ENCODE measurements around the gene PLAGL2.

The PLAGL2 gene

GRCh38 chr20:32230707-32231106, 23.2 kb upstream of the PLAGL2 start:
- DNase-seq = no peak

DNA sequence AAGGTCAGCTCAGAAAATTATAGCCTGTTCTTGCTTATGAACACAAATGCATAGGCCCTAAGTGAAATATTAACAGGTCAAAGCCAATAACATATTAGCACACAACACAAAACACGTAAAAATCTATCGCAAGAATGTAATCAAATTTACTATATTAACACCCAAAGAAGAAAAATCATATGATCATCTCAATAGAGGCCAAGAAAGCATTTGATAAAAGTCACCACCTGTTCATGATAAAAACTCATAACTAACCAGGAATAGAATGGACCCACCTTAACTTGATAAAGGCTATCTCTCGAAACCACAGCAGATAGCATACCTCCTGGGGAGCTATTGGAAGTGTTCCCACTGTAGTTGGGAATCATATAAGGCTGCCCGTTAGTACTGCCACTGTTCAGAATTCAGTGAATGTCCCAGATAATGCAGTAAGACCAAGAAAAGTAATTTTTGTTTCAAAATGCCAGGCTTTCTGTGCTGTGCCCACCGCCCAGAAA, 21.8 kb upstream of the PLAGL2 start:
- DNase-seq = no peak

DNA sequence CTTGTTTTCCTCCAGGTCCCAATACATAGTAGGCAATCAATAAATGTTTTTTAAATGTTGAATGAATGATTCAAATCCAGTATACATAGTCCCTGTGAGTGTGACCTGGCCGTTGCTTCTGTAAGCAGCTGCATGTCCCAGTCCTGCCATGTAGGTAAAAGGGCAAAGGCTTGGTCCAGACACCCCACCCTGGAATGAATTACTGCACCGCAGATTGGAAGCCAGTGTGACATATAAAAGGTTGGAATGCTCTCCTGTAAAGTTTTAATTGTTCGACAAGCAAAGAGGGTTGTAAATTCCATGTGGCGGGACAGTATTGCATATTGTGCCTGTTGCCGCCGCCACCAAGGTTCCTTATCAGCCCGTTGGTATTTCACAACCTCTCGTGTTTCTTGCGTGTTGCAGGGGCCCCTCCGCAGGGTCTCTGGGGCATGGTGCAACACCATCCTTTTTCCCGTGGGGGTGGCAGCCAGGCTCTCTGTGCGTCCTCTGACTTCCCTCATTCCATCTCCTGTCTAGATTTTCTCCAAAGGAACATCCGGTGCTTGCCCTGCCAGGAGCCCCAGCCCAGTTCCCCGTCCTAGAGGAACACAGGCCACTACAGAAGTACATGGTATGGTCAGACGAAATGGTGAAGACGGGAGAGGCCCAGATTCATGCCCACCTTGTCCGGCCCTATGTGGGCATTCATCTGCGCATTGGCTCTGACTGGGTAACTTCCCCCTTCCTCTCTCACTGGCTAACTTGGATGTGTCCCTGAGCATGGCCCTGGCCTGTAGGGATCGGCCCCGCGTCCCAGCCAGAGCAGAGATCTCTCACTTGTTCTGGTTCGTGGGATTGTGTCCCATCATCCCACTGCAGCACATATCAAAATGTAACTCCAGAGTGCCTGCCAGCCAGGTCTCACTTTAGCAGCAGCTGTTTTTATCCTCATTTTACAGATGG, 20.5 kb upstream of the PLAGL2 start:
- DNase-seq = no peak

DNA sequence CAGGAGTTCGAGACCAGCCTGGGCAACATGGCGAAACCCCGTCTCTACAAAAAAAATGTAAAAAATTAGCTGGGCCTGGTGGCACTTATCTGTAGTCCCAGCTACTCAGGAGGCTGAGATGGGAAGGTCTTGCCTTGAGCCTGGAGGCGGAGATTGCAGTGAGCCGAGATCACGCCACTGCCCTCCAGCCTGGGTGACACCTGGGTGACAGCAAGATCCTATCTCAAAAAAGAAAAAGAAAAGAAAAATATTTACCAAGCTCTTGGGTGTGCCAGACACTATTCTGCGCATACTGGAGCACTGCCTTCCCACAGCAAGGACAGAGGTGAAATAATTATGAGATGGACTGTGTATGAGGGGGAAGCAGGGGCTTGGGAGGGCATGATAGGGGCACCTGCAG, 19.8 kb upstream of the PLAGL2 start:
- no peak for DNase-seq

DNA sequence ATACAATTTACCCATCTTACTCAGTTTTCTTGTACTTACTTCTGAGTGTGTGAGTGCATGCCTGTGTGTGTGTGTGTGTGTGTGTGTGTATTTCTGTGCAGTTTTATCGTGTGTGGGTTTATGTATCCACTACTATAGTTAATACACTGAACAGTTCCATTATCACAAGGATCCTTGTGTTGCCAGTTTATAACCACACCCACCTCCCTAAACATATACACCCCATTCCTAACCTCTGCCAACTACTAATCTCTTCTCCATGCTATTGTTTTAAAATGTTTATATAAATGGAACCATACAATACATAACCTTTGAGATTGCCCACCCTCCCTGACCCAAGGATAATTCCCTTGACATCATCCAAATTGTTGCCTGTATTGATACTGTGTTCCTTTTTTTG, 18.8 kb upstream of the PLAGL2 start:
- DNase-seq = no peak

GRCh38 chr20:32224463-32224862, 16.9 kb upstream of the PLAGL2 start:
- no peak for DNase-seq

DNA sequence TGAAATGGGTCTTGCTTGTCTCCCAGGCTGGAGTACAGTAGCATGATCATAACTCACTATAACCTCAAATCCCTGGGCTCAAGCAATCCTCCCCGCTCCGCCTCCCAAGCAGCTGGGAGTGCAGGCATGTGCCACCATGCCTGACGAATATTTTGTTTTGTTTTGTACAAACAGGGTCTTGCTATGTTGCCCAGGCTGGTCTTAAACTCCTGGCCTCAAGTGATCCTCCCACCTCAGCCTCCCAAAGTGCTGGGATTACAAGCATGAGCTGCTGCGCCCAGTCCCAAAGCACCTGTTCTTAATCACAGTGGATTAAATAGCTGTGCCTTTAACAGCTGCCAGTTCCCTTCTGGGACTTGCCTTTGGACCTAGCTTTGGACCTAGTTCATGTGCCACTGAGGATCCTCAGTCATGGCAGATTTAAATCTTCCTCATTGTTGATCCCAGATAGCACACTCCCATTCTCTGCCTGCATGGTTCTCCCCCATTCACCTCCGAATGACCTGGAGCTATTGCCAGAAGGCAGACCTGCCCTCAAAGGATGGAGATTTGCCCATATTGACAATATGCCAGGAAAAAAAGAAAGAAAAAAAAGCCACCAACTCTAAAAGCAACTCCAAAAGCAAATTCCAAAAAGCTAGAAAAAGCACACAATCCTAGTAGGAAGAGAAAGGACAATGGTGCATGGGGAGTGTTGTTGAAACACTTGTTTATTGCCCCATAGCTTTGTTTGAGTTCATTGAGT, 10.8 kb upstream of the PLAGL2 start:
- DNase-seq = no peak

DNA sequence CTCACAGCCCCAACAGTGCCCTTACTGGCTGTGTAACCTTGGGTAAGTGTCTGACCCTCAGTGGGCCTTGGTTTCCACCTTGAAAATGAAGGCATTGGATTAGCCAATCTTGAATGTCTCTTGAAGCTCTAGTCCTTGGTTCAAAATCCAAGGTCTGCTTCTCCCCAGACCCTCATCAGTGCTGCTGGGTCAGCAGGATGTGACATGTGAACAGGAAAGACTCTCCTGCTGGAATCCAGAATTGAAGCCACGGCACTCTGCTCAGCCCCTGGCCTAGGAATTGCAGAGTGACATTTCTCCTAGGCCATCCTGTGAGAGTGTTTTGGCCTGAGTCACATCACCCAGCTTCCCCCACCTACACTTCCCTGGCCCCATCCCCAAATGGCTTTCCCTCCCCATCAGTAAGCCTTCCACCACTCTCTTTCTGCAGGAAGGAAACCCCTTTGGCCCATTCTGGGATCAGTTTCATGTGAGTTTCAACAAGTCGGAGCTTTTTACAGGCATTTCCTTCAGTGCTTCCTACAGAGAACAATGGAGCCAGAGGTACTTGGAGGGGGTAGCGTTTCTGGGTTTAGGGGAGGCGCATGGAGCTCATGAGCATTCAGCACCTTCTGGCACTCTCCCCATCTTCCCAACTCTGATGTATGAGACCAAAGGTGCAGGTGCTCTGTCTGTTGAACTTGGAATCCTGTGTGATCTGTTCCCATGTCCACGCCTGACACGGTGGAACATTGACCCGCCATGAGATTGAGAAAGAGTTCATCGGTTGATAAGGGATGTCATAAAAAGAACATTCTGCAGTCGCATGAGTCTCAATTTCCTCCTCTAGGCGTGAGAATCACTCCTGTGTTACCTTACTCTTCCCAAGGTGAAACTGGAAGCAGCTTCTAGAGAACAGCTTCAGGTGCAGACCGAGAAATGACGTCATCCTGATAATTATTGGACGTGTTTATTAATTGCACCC, 8.9 kb upstream of the PLAGL2 start:
- DNase-seq = no peak

DNA sequence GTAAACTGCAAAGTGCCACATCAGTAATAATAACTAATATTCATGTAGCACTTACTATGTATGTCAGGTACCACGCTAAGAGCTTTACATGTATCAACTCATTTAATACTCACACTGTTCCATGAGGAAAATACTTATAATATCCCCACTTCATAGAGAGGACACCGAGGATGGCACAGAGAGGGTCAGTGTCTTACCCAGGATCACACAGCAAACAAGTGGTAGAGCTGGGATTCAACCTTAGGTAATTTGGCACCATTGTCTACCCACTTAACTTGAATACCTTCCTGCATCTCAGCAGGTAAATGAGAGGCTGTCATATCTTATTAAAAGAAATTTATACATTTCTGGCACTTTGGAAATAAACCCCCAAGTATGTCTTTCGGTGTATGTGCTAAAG, 8.2 kb upstream of the PLAGL2 start:
- no peak for DNase-seq

DNA sequence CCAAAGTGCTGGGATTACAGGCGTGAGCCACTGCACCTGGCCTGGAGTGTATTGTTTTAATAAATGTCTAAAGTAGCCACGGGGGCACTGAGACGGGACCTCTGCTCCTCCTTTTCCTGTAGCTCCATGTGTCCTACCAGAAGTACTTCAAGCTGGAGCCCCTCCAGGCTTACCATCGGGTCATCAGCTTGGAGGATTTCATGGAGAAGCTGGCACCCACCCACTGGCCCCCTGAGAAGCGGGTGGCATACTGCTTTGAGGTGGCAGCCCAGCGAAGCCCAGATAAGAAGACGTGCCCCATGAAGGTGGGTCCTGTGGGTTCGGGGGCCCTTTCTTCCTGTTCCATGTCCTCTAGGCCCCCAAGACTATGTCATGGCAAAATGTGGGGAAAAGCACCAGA, 7.6 kb upstream of the PLAGL2 start:
- no peak for DNase-seq

DNA sequence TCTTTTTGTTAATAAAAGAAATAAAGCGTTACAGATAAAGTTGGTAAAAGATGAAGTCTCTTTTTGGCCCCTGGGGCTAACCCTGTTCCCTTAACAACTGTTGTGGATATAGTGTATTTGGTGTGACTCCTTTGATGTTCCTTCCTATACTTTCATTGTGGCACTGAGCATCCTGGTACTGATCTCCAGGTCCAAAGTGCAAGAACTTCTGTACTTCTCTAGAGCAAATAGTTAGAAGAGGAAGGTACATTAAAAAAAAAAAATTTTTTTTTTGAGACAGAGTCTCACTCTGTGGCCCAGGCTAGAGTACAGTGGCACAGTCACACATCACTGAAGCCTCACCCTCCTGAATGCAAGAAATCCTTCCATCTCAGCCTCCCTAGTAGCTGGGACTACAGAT, 6.3 kb upstream of the PLAGL2 start:
- no peak for DNase-seq

GRCh38 chr20:32209850-32210605, 2.5 kb upstream of the PLAGL2 start:
- DNase-seq = no peak

DNA sequence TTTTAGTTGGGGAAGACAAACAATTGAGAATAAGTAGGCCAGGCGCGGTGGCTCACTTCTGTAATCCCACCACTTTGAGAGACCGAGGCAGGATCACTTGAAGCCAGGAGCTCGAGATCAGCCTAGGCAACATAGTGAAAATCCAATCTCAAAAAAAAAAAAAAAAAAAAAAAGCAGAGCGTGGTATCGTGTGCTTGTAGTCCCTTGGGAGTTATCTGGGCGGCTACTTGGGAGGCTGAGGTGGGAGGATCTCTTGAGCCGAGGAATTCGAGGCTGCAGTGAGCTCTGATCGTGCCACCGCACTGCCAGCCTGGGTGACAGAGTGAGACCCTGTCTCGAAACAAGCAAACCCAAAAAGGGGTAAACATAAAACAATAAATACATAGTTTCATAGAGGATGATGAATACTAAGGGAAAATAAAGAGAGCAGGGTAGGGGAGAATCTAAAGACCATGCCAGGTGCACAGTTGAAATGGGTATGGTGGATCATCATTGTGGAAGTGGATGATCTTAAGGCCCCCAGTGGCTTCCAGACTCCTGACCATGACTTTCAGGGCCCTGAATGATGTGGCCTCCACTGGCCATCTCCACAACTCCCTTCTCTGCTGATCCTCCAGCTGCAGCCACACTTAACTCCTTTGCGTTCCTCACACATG, 1.1 kb upstream of the PLAGL2 start:
- no peak for DNase-seq

- no peak for DNase-seq
Measured at GRCh38 chr20:32206760-32207625, 550 bp downstream of the PLAGL2 start.

- DNase-seq = no peak
Measured at GRCh38 chr20:32205843-32206759, 1.4 kb downstream of the PLAGL2 start.

DNA sequence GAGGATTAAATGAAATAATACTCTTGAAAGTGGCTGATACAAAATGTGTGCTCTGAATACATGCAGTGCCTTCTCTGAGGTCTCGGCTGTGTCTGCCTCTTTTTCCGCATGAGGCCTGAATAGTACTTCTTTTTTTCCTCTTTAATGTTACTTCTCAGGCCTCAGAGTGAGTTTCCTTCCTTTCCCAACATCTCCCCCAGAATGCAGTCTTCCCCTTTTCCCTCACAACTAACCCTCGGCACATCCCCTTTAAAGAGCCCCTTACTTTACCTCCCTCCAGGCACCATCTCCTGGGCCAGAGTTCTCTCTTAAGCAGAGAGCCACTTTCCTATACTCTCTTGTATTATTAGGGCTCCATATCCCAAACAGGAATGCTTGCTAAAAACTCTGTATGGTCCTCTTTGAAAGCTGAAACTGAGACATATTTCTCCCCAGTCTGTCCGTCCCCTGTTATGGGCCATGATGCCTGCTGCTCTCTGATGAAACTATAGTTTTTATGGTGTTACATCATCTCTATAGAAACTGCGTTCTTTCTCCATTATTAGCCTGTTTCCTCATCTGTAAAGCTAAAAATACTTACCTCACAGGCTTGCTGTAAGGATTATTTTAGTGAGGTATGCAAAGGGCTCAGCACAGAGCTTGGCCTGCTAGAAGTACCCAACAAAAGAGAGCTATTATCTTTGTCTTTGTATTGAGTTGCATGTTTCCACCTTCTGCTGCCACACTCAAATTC, 2.3 kb downstream of the PLAGL2 start:
- no peak for DNase-seq

GRCh38 chr20:32204205-32205109, 3.1 kb downstream of the PLAGL2 start:
- DNase-seq = no peak

All from NCI-H510A (cell line).